Glutamatergic neuron (in vitro differentiated cells): ENCODE measurements around the gene TFDP1. TPM values are rescaled to one million over a fixed set of nuclear protein-coding genes. Genes with fewer than 3 reads are reported as not detected.

Source experiments
- DNase-seq: peaks from one replicate; pipeline ENCODE4 v3.0.0; 2022
- H3K27ac Mint-ChIP-seq: one replicate; pipeline ENCODE4 v1.8.0; 2020; ENCODE audit warnings: mild to moderate bottlenecking, mixed read lengths, inconsistent platforms; ENCODE audit not compliant: unreplicated experiment
- H3K27me3 Mint-ChIP-seq: one replicate; pipeline ENCODE4 v1.8.0; 2020; ENCODE audit warnings: mild to moderate bottlenecking, moderate library complexity, mixed read lengths, inconsistent platforms; ENCODE audit not compliant: unreplicated experiment
- H3K36me3 Mint-ChIP-seq: one replicate; pipeline ENCODE4 v1.8.0; 2020; ENCODE audit warnings: mild to moderate bottlenecking, mixed read lengths, inconsistent platforms; ENCODE audit not compliant: unreplicated experiment
- H3K4me1 Mint-ChIP-seq: one replicate; pipeline ENCODE4 v1.8.0; 2020; ENCODE audit warnings: mild to moderate bottlenecking, low read depth, mixed read lengths, inconsistent platforms; ENCODE audit not compliant: unreplicated experiment
- H3K4me3 Mint-ChIP-seq: one replicate; pipeline ENCODE4 v1.8.0; 2020; ENCODE audit warnings: mild to moderate bottlenecking, mixed read lengths, inconsistent platforms; ENCODE audit not compliant: unreplicated experiment
- H3K9me3 Mint-ChIP-seq: one replicate; pipeline ENCODE4 v1.8.0; 2020; ENCODE audit warnings: mild to moderate bottlenecking, moderate library complexity, mixed read lengths, inconsistent platforms; ENCODE audit not compliant: unreplicated experiment
- total RNA-seq: library from RNA; stranded (reverse); fragmentation: NEBNext Ultra II Directional; extraction: Animal tissue kit (Norgen Biotek cat#: 25700); gene quantifications from one replicate; pipeline ENCODE4 v1.2.1, GENCODE V29; 2021; ENCODE audit not compliant: unreplicated experiment
- TF ChIP-seq, protein P1 (sequence below): fragments of 200-600 bp; sonication (generic); IDR thresholded peaks from one replicate; pipeline ENCODE4 v1.5.0; 2021; ENCODE audit not compliant: partially characterized antibody, unreplicated experiment

The TFDP1 gene
- total RNA-seq, 1 donor from 2014 or later = 62.0 TPM

- Mint-ChIP-seq H3K4me1 (peaks cover 8% of the 10 kb centered on the region), H3K9me3 (peaks cover 12% of the 10 kb centered on the region), H3K27me3 (peaks cover 3% of the 10 kb centered on the region), H3K4me3 (no peak overlapping the region), H3K27ac (no peak overlapping the region), H3K36me3 (peaks cover 18% of the 10 kb centered on the region)
- no peak for DNase-seq
- TF ChIP-seq, protein P1, sequence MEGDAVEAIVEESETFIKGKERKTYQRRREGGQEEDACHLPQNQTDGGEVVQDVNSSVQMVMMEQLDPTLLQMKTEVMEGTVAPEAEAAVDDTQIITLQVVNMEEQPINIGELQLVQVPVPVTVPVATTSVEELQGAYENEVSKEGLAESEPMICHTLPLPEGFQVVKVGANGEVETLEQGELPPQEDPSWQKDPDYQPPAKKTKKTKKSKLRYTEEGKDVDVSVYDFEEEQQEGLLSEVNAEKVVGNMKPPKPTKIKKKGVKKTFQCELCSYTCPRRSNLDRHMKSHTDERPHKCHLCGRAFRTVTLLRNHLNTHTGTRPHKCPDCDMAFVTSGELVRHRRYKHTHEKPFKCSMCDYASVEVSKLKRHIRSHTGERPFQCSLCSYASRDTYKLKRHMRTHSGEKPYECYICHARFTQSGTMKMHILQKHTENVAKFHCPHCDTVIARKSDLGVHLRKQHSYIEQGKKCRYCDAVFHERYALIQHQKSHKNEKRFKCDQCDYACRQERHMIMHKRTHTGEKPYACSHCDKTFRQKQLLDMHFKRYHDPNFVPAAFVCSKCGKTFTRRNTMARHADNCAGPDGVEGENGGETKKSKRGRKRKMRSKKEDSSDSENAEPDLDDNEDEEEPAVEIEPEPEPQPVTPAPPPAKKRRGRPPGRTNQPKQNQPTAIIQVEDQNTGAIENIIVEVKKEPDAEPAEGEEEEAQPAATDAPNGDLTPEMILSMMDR = no peak
Measured at GRCh38 chr13:113537909-113538688, 46.5 kb upstream of the TFDP1 start.

- Mint-ChIP-seq H3K9me3 (peaks cover 13% of the 10 kb centered on the region), H3K27ac (no peak overlapping the region), H3K27me3 (peaks cover 3% of the 10 kb centered on the region), H3K4me1 (peaks cover 11% of the 10 kb centered on the region), H3K4me3 (no peak overlapping the region), H3K36me3 (peaks cover 19% of the 10 kb centered on the region)
- TF ChIP-seq, protein P1 = no peak
- DNase-seq = no peak
Measured at GRCh38 chr13:113538689-113539058, 45.9 kb upstream of the TFDP1 start.

GRCh38 chr13:113539176-113539575, 45.4 kb upstream of the TFDP1 start:
- H3K4me1 Mint-ChIP-seq = peaks cover 12% of the 10 kb centered on the region
- DNase-seq = no peak
- peaks cover 22% of the 10 kb centered on the region for H3K36me3 Mint-ChIP-seq
- no peak overlapping the region for H3K4me3 Mint-ChIP-seq
- H3K27me3 Mint-ChIP-seq = peaks cover 3% of the 10 kb centered on the region
- peaks cover 14% of the 10 kb centered on the region for H3K9me3 Mint-ChIP-seq
- TF ChIP-seq, protein P1 = no peak
- H3K27ac Mint-ChIP-seq = no peak overlapping the region

DNA sequence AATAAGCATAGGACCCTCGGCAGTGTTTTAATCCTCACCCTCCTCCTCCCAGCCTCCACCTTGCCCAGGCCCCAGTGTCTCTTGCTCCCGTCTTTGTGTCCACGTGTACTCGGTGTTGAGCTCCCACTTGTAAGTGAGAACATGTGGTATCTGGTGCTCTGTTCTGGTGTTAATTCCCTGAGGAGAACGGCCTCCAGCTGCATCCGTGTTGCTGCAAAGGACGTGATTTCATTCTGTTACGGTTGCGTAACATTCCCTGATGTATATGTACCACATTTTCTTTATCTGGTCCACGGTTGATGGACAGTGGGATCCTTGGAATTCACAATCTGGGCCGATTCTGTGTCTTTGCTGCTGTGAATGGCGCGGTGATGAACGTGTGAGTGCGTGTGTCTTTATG, 44.7 kb upstream of the TFDP1 start:
- TF ChIP-seq, protein P1 = no peak

DNA sequence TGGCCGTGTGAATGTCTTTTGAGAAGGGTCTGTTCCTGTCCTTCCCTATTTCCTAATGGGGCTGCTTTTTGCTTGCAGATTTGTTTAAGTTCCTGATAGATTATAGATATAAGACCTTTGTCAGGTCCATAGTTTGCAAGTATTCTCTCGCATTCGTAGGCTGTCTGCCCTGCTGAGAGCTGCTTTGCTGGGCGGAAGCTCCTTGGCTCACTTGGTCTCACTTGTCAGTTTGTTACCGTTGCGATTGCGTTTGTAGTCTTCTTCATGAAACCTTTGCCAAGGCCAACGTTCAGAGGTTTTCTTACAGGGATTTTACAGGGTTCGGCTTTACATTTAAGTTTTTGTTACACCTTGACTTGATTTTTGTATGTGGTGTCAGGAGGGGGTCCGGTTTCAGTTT, 44.0 kb upstream of the TFDP1 start:
- H3K36me3 Mint-ChIP-seq = peaks cover 22% of the 10 kb centered on the region
- DNase-seq = no peak
- H3K27me3 Mint-ChIP-seq = peaks cover 7% of the 10 kb centered on the region
- H3K4me3 Mint-ChIP-seq = no peak overlapping the region
- H3K27ac Mint-ChIP-seq = no peak overlapping the region
- H3K4me1 Mint-ChIP-seq = peaks cover 22% of the 10 kb centered on the region
- TF ChIP-seq, protein P1 = no peak
- H3K9me3 Mint-ChIP-seq = peaks cover 17% of the 10 kb centered on the region

More for the DNA sequence above, 44.7 kb upstream of the TFDP1 start:
- Mint-ChIP-seq H3K4me3 (peak overlapping the region; percentile 14), H3K27me3 (peaks cover 3% of the 10 kb centered on the region), H3K9me3 (peaks cover 17% of the 10 kb centered on the region), H3K36me3 (peaks cover 22% of the 10 kb centered on the region), H3K4me1 (peaks cover 16% of the 10 kb centered on the region), H3K27ac (no peak overlapping the region)
- DNase-seq = no peak
